HG03159 (cell line): ENCODE measurements around the gene APCDD1L.
"Not testable (repeated sequence)": the region's sequence is repeated elsewhere in the genome, so short reads cannot be mapped to it uniquely, and the experiment has no call there.

Source experiments
- ATAC-seq: cut with Tn5 transposase; IDR thresholded peaks from one replicate; pipeline ENCODE4 v1.9.1; 2021; ENCODE audit warnings: mild to moderate bottlenecking, moderate library complexity; ENCODE audit not compliant: unreplicated experiment

Gene APCDD1L

DNA sequence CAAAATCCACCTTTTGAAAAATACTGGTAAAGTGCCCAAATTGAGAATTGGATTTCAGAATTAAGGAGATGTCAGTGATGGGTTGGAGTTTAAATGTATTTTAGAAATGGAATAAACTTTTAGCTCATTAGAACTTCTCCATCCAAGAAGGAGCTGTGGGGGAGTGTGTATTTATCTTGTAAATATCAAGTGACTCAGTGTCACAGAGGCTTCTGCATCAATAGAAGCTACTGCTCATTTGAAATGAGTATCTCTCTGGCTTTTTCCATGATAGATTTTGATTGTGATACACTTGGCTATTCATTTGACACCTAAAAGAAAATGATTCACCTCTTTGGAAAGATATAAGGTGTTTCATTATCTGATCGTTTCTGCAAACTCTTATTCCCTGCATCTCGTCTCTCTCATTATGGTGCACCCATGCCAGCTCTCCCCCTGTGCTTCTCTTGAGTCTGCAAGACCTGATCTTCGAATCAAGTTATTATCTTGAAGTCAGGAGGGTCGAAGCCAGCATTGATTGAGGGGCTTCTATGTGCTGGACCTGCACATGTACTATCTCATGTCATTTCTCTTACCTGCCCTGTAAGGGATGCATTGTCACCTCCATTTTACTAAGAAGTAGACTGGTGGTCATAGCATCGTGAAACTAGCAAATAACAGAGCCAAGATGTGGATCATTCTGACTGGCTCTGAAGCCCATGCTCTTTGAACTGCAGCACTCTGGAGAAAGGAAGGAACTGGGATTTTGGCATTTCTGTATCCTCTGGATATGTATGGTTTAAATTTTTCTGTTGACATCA, 96.0 kb downstream of the APCDD1L start:
- no peak for ATAC-seq

DNA sequence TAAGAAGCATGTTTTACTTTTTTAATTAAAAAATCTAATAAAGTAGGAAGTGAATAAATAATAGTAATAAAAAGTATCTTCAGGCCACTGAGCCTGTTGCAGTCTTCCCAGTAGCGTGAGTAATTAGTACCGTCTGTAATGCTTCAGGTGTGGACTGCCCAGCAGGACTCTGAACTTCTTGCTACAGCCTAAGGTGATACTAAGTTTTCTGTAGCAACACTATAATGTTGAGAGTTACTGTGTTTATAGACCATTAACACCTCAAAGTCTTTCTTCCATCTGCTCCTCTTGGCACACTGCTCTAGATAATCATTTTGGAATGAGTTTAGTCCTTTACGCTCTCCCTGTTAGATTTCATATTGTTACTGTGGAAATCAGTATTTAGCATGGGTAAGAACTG, 97.8 kb downstream of the APCDD1L start:
- ATAC-seq: no peak

DNA sequence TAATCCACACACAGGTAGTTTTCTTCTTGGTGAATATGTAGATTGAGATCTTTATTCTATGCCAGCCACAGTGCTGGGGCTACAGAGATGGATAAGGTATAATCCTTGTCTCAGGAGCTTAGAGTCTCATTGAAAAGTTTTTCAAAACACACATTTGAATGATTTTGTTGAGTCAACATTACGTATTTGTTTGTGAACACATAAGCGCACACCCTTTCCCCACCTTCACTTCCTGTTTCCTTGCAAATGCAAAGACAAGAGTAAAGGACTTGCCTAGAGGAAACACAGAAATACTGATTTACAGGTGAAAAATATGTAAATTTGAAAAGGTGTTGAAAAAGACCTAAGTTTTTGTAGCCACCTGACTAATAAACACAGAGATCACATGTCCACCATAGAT, 98.4 kb downstream of the APCDD1L start:
- ATAC-seq: no peak

GRCh38 chr20:58416057-58416456, 99.1 kb downstream of the APCDD1L start:
- no peak for ATAC-seq

GRCh38 chr20:58414786-58415185, 100.4 kb downstream of the APCDD1L start:
- not testable (repeated sequence) for ATAC-seq

DNA sequence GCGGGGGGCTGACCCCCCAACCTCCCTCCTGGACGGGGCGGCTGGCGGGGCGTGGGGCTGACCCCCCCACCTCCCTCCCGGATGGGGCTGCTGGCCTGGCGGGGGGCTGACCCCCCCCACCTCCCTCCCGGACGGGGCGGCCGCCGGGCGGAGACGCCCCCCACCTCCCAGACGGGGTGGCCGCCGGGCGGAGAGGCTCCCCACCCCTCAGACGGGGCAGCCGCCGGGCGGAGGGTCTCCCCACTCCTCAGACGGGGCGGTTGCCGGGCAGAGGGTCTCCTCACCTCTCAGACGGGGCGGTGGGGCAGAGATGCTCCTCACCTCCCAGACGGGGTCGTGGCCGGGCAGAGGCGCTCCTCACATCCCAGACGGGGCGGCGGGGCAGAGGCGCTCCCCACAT, 101.0 kb downstream of the APCDD1L start:
- not testable (repeated sequence) for ATAC-seq
